ENCODE data around the gene SH3PXD2A. TPM values are rescaled to one million over a fixed set of nuclear protein-coding genes. Genes with fewer than 3 reads are reported as not detected.

SH3PXD2A gene
- total and polyA plus RNA-seq, 9 of the 15 experiments (the other 6 are each of a cell fraction or from before 2014, with no cell fraction given), result 0.41 to 9.3 (median 2.5) TPM

DNA sequence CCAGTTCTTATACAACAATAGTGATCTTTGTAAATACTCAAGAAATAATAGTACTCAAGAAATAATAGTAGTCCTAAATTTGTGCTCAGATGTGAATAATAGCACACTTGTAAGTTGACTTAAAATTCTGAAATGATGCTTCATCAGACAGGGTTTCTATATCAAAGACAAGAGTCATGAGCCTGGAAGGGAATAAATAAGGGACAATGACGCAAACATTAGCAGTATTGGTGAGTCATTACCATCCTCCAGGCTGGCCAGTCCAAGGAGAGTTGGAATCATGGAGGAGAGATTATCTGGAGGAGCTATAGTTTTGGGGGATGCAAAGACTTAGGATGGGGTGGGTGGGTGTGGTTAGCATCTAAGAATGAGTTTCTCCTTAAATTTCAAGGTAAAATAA, 6.1 kb upstream of the SH3PXD2A start:
- no peaks in the 10 kb centered on the region for H3K36me3 ChIP-seq (ENCODE audit: control insufficient read depth, insufficient read depth, low read length)
- POLR2A ChIA-PET, result no interaction called here
- H3K27me3 ChIP-seq (ENCODE audit: control insufficient read depth in 2 of 2, insufficient read depth in 2 of 2, low read length in 2 of 2), result peaks cover 0 to under 1% of the 10 kb centered on the region in 2 experiments; a peak in 4 of 5 replicates
- H3K4me2 ChIP-seq (ENCODE audit: insufficient read depth, low read length), result no peak overlapping the region
- H3K4me1 ChIP-seq (replicated peaks in 1 of 2; ENCODE audit: control insufficient read depth in 2 of 2, insufficient read depth in 2 of 2, low read length in 2 of 2), result no peaks in the 10 kb centered on the region
- whole genome bisulfite sequencing (ENCODE audit: insufficient coverage, low coverage, missing lambda C conversion rate), result 0% methylated on average over 1 of the region's 1 CpG
- DNase-seq (ENCODE audit: extremely low read depth in 1 of 4, low spot score in 3 of 4), result no peak
- H3K9me3 ChIP-seq (replicated peaks; ENCODE audit: control insufficient read depth, insufficient read depth, low read depth, low read length), result no peaks in the 10 kb centered on the region
- in situ Hi-C loops (cut with MboI), result loop anchor here (25.0 kb wide), 1 partner anchor 274 kb away; no protein-coding TSS in a partner anchor
- no peak overlapping the region for H2AFZ ChIP-seq (ENCODE audit: low read depth, low read length)
- no peak for ATAC-seq
- no peaks in the 10 kb centered on the region for H3K79me2 ChIP-seq (ENCODE audit: control insufficient read depth, insufficient read depth, low read length)
- no TSS peak for BruUV-seq (replicated peaks)
- no peak for FAIRE-seq
- H3K4me3 ChIP-seq, result no peak overlapping the region
- H3K9ac ChIP-seq (ENCODE audit: insufficient read depth in 1 of 2, low read depth in 2 of 2, low read length in 2 of 2), result no peak overlapping the region
- no peak for TF ChIP-seq ZNF146 (CRISPR knock-in tag; IDR thresholded peaks at IDR 0.05; ENCODE audit: unreplicated experiment)
- no peak for TF ChIP-seq BRF2 (IDR thresholded peaks at IDR 0.05; ENCODE audit: borderline replicate concordance, insufficient read depth, insufficient read length)
- no peak for TF ChIP-seq ZNF232 (CRISPR knock-in tag; IDR thresholded peaks at IDR 0.05)
- no peak for TF ChIP-seq KAT8 (IDR thresholded peaks at IDR 0.05; ENCODE audit: low read depth)
- TF ChIP-seq, protein P1, sequence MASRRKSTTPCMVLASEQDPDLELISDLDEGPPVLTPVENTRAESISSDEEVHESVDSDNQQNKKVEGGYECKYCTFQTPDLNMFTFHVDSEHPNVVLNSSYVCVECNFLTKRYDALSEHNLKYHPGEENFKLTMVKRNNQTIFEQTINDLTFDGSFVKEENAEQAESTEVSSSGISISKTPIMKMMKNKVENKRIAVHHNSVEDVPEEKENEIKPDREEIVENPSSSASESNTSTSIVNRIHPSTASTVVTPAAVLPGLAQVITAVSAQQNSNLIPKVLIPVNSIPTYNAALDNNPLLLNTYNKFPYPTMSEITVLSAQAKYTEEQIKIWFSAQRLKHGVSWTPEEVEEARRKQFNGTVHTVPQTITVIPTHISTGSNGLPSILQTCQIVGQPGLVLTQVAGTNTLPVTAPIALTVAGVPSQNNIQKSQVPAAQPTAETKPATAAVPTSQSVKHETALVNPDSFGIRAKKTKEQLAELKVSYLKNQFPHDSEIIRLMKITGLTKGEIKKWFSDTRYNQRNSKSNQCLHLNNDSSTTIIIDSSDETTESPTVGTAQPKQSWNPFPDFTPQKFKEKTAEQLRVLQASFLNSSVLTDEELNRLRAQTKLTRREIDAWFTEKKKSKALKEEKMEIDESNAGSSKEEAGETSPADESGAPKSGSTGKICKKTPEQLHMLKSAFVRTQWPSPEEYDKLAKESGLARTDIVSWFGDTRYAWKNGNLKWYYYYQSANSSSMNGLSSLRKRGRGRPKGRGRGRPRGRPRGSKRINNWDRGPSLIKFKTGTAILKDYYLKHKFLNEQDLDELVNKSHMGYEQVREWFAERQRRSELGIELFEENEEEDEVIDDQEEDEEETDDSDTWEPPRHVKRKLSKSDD (conservative IDR thresholded peaks at IDR 0.05; ENCODE audit: low read length), result no peak
- intact Hi-C loops (cut with micrococcal nuclease), result loop anchor here (5.0 kb wide), 1 partner anchor 264 kb away; no protein-coding TSS in a partner anchor
- CTCF ChIA-PET (ENCODE audit: low intra/inter-chr PET ratio), result no interaction called here
- no peaks in the 10 kb centered on the region for H3K9me1 ChIP-seq (ENCODE audit: control insufficient read depth, insufficient read depth, low read length)
- no peaks in the 10 kb centered on the region for H4K20me1 ChIP-seq (replicated peaks; ENCODE audit: control insufficient read depth, insufficient read depth, low read length)
- H3K27ac ChIP-seq (ENCODE audit: extremely low read depth, low read depth, low read length), result no peak overlapping the region

All from K562 (cell line).